Left lobe of liver (tissue), 2 donors: ENCODE results near the gene COX5B. TPM values are rescaled to one million over a fixed set of nuclear protein-coding genes. Genes with fewer than 3 reads are reported as not detected.
A peak's percentile ranks its signal among the peaks of the same experiment; 100 is the strongest.
"Not testable (repeated sequence)": the region's sequence is repeated elsewhere in the genome, so short reads cannot be mapped to it uniquely, and the experiment has no call there.

Source experiments
- ATAC-seq: fragments of 200-7000 bp; cut with Tn5 transposase; one replicate; pipeline ENCODE4 v1.9.1; 2020; ENCODE audit warnings: mild to moderate bottlenecking, moderate library complexity
- DNase-seq: peaks from one replicate; pipeline ENCODE4 v3.0.0-alpha.2; 2020; ENCODE audit warnings: low spot score
- total RNA-seq: library from RNA; stranded (reverse); gene quantifications from one replicate; pipeline ENCODE4 v1.2.1, GENCODE V29; 2021
- donor health status: DM: no; HTN: no; CAD: no; lungs with moderate emphysema.
- donor health status: DM: no; HTN: yes; CAD: no.

COX5B gene
- 215 TPM for total RNA-seq

GRCh38 chr2:97645695-97646629 lies at the start of gene COX5B:
COX5B (plus strand) TSS chr2:97646062; CDS start chr2:97646087, 25 bp downstream.
- DNase-seq: peak; percentile 99
- ATAC-seq: peak; percentile 98

GRCh38 chr2:97596180-97596579 lies 49.7 kb upstream of the COX5B start:
- ATAC-seq, DNase-seq: not testable (repeated sequence)

- DNase-seq, ATAC-seq: not testable (repeated sequence)
Measured at GRCh38 chr2:97601537-97601936, 44.3 kb upstream of the COX5B start.

- DNase-seq, ATAC-seq: not testable (repeated sequence)
Measured at GRCh38 chr2:97605109-97605508, 40.8 kb upstream of the COX5B start.

GRCh38 chr2:97605524-97606339 lies 40.1 kb upstream of the COX5B start:
- DNase-seq, ATAC-seq: not testable (repeated sequence)

GRCh38 chr2:97608745-97609144 lies 37.1 kb upstream of the COX5B start:
- not testable (repeated sequence) for DNase-seq, ATAC-seq

- ATAC-seq: not testable (repeated sequence)
Measured at GRCh38 chr2:97611895-97612294, 34.0 kb upstream of the COX5B start.

GRCh38 chr2:97615746-97616145 lies 30.1 kb upstream of the COX5B start:
- ATAC-seq: peak; percentile 17
- not testable (repeated sequence) for DNase-seq

More at GRCh38 chr2:97611895-97612294, 34.0 kb upstream of the COX5B start:
- DNase-seq: not testable (repeated sequence)

- no peak for DNase-seq
- ATAC-seq: no peak
Measured at GRCh38 chr2:97617911-97618310, 28.0 kb upstream of the COX5B start.

- ATAC-seq, DNase-seq: not testable (repeated sequence)
Measured at GRCh38 chr2:97618939-97619827, 26.7 kb upstream of the COX5B start.

- not testable (repeated sequence) for ATAC-seq, DNase-seq
Measured at GRCh38 chr2:97620492-97620891, 25.4 kb upstream of the COX5B start.

GRCh38 chr2:97622976-97623375 lies 22.9 kb upstream of the COX5B start:
- ATAC-seq, DNase-seq: not testable (repeated sequence)

GRCh38 chr2:97625354-97626048 lies 20.4 kb upstream of the COX5B start:
- not testable (repeated sequence) for DNase-seq, ATAC-seq

GRCh38 chr2:97626049-97626430 lies 19.8 kb upstream of the COX5B start:
- DNase-seq, ATAC-seq: not testable (repeated sequence)

- ATAC-seq: no peak
- no peak for DNase-seq
Measured at GRCh38 chr2:97644023-97644717, 1.7 kb upstream of the COX5B start.

GRCh38 chr2:97645112-97645694 lies 659 bp upstream of the COX5B start:
- DNase-seq (no peak), ATAC-seq (peak; percentile 57)

- ATAC-seq: no peak
- DNase-seq: no peak
Measured at GRCh38 chr2:97646977-97647376, 1.1 kb downstream of the COX5B start.

GRCh38 chr2:97651114-97651513 lies 5.3 kb downstream of the COX5B start:
- DNase-seq (no peak), ATAC-seq (no peak)

GRCh38 chr2:97653473-97653872 lies 7.6 kb downstream of the COX5B start:
- ATAC-seq: no peak

More at GRCh38 chr2:97653473-97653872, 7.6 kb downstream of the COX5B start:
- DNase-seq: no peak
